NB4 (cell line): Measurements from ENCODE around the gene MYRF.

ENCODE experiments used
- DNase-seq: peaks from one replicate; pipeline ENCODE4 v3.0.0; 2010; ENCODE audit warnings: low read depth
- H3K4me3 ChIP-seq: one replicate; pipeline ENCODE4 v1.5.1; 2011; ENCODE audit warnings: mild to moderate bottlenecking, low read depth, low read length, moderate library complexity
- CTCF ChIP-seq: IDR thresholded peaks from one replicate; pipeline ENCODE4 v1.5.1; 2012; ENCODE audit warnings: low read depth, low read length
- MAX ChIP-seq: IDR thresholded peaks from 2 replicates; pipeline ENCODE4 v1.6.1; 2011; ENCODE audit warnings: low read depth, low read length
- MYC ChIP-seq: IDR thresholded peaks from 2 replicates; pipeline ENCODE4 v1.6.1; 2011; ENCODE audit warnings: low read depth, low read length
- POLR2A ChIP-seq: IDR thresholded peaks from 2 replicates; pipeline ENCODE4 v1.6.1; 2011; ENCODE audit warnings: mild to moderate bottlenecking; ENCODE audit not compliant: insufficient read length; ENCODE audit errors: extremely low read depth

Gene MYRF

GRCh38 chr11:61730240-61730994 is 22.0 kb upstream of the MYRF start:
- TF ChIP-seq MYC: no peak
- no peak for TF ChIP-seq MAX
- no peak for TF ChIP-seq POLR2A
- no peak for TF ChIP-seq CTCF
- no peak for DNase-seq

GRCh38 chr11:61731211-61731951 is 21.1 kb upstream of the MYRF start:
- no peak for TF ChIP-seq POLR2A
- TF ChIP-seq MYC: no peak
- TF ChIP-seq MAX: no peak
- no peak for TF ChIP-seq CTCF
- no peak for DNase-seq
- H3K4me3 ChIP-seq: no peak overlapping the region

More at GRCh38 chr11:61730240-61730994, 22.0 kb upstream of the MYRF start:
- no peak overlapping the region for H3K4me3 ChIP-seq

- TF ChIP-seq MYC: no peak
- TF ChIP-seq MAX: no peak
- TF ChIP-seq POLR2A: no peak
- TF ChIP-seq CTCF: no peak
- no peak for DNase-seq
- no peak overlapping the region for H3K4me3 ChIP-seq
Measured at GRCh38 chr11:61731952-61732675, 20.3 kb upstream of the MYRF start.

- TF ChIP-seq MAX (no peak), POLR2A (no peak), CTCF (no peak), MYC (no peak)
- H3K4me3 ChIP-seq: no peak overlapping the region
- no peak for DNase-seq
Measured at GRCh38 chr11:61732705-61733104, 19.7 kb upstream of the MYRF start.

DNA sequence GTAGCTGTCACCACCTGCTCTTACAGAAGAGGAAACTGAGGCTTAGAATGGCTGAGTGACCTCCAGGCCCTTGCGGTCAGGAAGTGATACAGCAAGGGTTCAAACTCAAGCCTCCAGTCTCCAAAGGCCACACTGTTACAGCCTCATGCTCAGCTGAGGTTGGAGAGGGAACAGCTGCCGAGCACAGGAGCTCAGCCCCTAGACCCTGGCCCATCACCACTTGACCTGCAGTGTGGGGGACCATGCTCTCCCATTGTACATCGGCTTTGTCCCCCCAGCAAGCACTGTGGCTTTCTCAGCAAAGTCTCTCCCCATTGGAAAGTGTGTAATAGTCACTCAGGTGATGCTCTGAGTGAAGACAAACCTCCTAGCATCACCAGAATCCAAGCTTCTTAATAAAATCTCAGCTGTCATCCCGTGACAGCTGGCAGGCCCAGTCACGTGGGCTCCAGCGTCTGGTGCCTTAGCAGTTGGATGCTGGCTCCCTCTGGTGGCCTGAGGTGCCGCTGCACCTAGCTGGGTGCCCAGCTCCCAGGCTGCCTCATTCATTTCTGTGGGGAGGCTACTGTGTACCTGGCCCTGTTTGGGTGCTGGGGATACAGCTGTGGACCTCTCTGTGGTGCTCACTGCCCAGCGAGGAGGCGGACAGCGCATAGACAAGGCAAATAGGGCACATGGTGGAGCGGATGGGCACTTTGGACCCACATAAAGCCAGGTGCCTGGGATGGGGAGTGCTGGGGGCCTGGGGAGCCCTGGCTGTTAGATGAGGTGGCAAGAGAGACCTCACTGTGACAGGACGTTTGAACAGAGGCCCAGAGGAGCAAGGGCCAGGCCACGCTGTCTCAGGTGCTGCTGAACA is 19.1 kb upstream of the MYRF start:
- peak; percentile 81 for DNase-seq
- peak; percentile 99 for TF ChIP-seq CTCF
- peak; percentile 85 for TF ChIP-seq MYC
- peak; percentile 99 for TF ChIP-seq MAX
- no peak for TF ChIP-seq POLR2A
- H3K4me3 ChIP-seq: no peak overlapping the region
